ENCODE results near the gene CNTNAP5.

Gene CNTNAP5

GRCh38 chr2:124281541-124281940 is 256.5 kb downstream of the CNTNAP5 start:
- Histone ChIP-seq H3K9me3 (replicated peaks; ENCODE audit: insufficient read depth, low read length) (no peaks in the 10 kb centered on the region), H3K27me3 (replicated peaks; ENCODE audit: insufficient read depth, low read length) (no peaks in the 10 kb centered on the region), H4K20me1 (ENCODE audit: insufficient read depth, low read length) (no peaks in the 10 kb centered on the region), H3K4me3 (ENCODE audit: low read length) (no peak overlapping the region), H3K4me1 (ENCODE audit: low read length) (no peaks in the 10 kb centered on the region), H3K9me2 (replicated peaks; ENCODE audit: insufficient read depth, low read length) (no peaks in the 10 kb centered on the region), H3F3A (ENCODE audit: insufficient read depth, low read length) (no peaks in the 10 kb centered on the region), H3K4me2 (ENCODE audit: low read depth, low read length) (no peak overlapping the region), H3K27ac (ENCODE audit: low read length) (no peak overlapping the region), H2AFZ (ENCODE audit: low read length) (no peak overlapping the region), H3K36me3 (replicated peaks; ENCODE audit: insufficient read depth, low read length) (no peaks in the 10 kb centered on the region), H3K79me2 (ENCODE audit: low read length) (no peaks in the 10 kb centered on the region), H3K9ac (ENCODE audit: low read length) (no peak overlapping the region)
- no peak for DNase-seq
- no peak for TF ChIP-seq EZH2 (optimal IDR thresholded peaks at IDR 0.05; ENCODE audit: low read depth, low read length)
- TF ChIP-seq EZH2phosphoT487 (IDR thresholded peaks at IDR 0.05; ENCODE audit: low read length): no peak

GRCh38 chr2:124283096-124283495 is 258.0 kb downstream of the CNTNAP5 start:
- H3K27ac ChIP-seq (ENCODE audit: low read length): no peak overlapping the region
- H3K9ac ChIP-seq (ENCODE audit: low read length): no peak overlapping the region
- no peaks in the 10 kb centered on the region for H3F3A ChIP-seq (ENCODE audit: insufficient read depth, low read length)
- no peak for DNase-seq
- H3K27me3 ChIP-seq (replicated peaks; ENCODE audit: insufficient read depth, low read length): no peaks in the 10 kb centered on the region
- no peak overlapping the region for H3K4me2 ChIP-seq (ENCODE audit: low read depth, low read length)
- H3K79me2 ChIP-seq (ENCODE audit: low read length): no peaks in the 10 kb centered on the region
- H3K9me2 ChIP-seq (replicated peaks; ENCODE audit: insufficient read depth, low read length): no peaks in the 10 kb centered on the region
- TF ChIP-seq EZH2 (optimal IDR thresholded peaks at IDR 0.05; ENCODE audit: low read depth, low read length): no peak
- TF ChIP-seq CTCF (IDR thresholded peaks at IDR 0.05; ENCODE audit: low read length): no peak
- no peak for TF ChIP-seq EZH2phosphoT487 (IDR thresholded peaks at IDR 0.05; ENCODE audit: low read length)
- no peaks in the 10 kb centered on the region for H3K4me1 ChIP-seq (ENCODE audit: low read length)
- H3K36me3 ChIP-seq (replicated peaks; ENCODE audit: insufficient read depth, low read length): no peaks in the 10 kb centered on the region
- H4K20me1 ChIP-seq (ENCODE audit: insufficient read depth, low read length): no peaks in the 10 kb centered on the region
- no peak overlapping the region for H2AFZ ChIP-seq (ENCODE audit: low read length)
- no peak overlapping the region for H3K4me3 ChIP-seq (ENCODE audit: low read length)
- H3K9me3 ChIP-seq (replicated peaks; ENCODE audit: insufficient read depth, low read length): no peaks in the 10 kb centered on the region

GRCh38 chr2:124286089-124286783 is 261.1 kb downstream of the CNTNAP5 start:
- DNase-seq: no peak
- Histone ChIP-seq H3F3A (ENCODE audit: insufficient read depth, low read length) (no peaks in the 10 kb centered on the region), H3K4me2 (ENCODE audit: low read depth, low read length) (no peak overlapping the region), H3K9me2 (replicated peaks; ENCODE audit: insufficient read depth, low read length) (no peaks in the 10 kb centered on the region), H2AFZ (ENCODE audit: low read length) (no peak overlapping the region), H3K36me3 (replicated peaks; ENCODE audit: insufficient read depth, low read length) (no peaks in the 10 kb centered on the region), H3K9me3 (replicated peaks; ENCODE audit: insufficient read depth, low read length) (no peaks in the 10 kb centered on the region), H4K20me1 (ENCODE audit: insufficient read depth, low read length) (no peaks in the 10 kb centered on the region), H3K79me2 (ENCODE audit: low read length) (no peaks in the 10 kb centered on the region), H3K4me3 (ENCODE audit: low read length) (no peak overlapping the region), H3K27ac (ENCODE audit: low read length) (no peak overlapping the region), H3K27me3 (replicated peaks; ENCODE audit: insufficient read depth, low read length) (no peaks in the 10 kb centered on the region), H3K4me1 (ENCODE audit: low read length) (no peaks in the 10 kb centered on the region), H3K9ac (ENCODE audit: low read length) (no peak overlapping the region)
- no peak for TF ChIP-seq CTCF (IDR thresholded peaks at IDR 0.05; ENCODE audit: low read length)
- no peak for TF ChIP-seq EZH2phosphoT487 (IDR thresholded peaks at IDR 0.05; ENCODE audit: low read length)
- no peak for TF ChIP-seq EZH2 (optimal IDR thresholded peaks at IDR 0.05; ENCODE audit: low read depth, low read length)

- H4K20me1 ChIP-seq (ENCODE audit: insufficient read depth, low read length): no peaks in the 10 kb centered on the region
- no peaks in the 10 kb centered on the region for H3K9me3 ChIP-seq (replicated peaks; ENCODE audit: insufficient read depth, low read length)
- no peak overlapping the region for H3K9ac ChIP-seq (ENCODE audit: low read length)
- DNase-seq: no peak
- no peaks in the 10 kb centered on the region for H3K27me3 ChIP-seq (replicated peaks; ENCODE audit: insufficient read depth, low read length)
- no peaks in the 10 kb centered on the region for H3K79me2 ChIP-seq (ENCODE audit: low read length)
- no peak overlapping the region for H3K4me3 ChIP-seq (ENCODE audit: low read length)
- no peaks in the 10 kb centered on the region for H3K4me1 ChIP-seq (ENCODE audit: low read length)
- H3K4me2 ChIP-seq (ENCODE audit: low read depth, low read length): no peak overlapping the region
- no peaks in the 10 kb centered on the region for H3K36me3 ChIP-seq (replicated peaks; ENCODE audit: insufficient read depth, low read length)
- TF ChIP-seq EZH2 (optimal IDR thresholded peaks at IDR 0.05; ENCODE audit: low read depth, low read length) (no peak), CTCF (IDR thresholded peaks at IDR 0.05; ENCODE audit: low read length) (no peak), EZH2phosphoT487 (IDR thresholded peaks at IDR 0.05; ENCODE audit: low read length) (no peak)
- no peaks in the 10 kb centered on the region for H3K9me2 ChIP-seq (replicated peaks; ENCODE audit: insufficient read depth, low read length)
- H3K27ac ChIP-seq (ENCODE audit: low read length): no peak overlapping the region
- H3F3A ChIP-seq (ENCODE audit: insufficient read depth, low read length): no peaks in the 10 kb centered on the region
- no peak overlapping the region for H2AFZ ChIP-seq (ENCODE audit: low read length)
Observed at GRCh38 chr2:124289060-124289459, 264.0 kb downstream of the CNTNAP5 start.

Data from MM.1S (cell line).